ENCODE results near the gene DEPP1. TPM values are rescaled to one million over a fixed set of nuclear protein-coding genes. Genes with fewer than 3 reads are reported as not detected.

The DEPP1 gene
- total and polyA plus RNA-seq, 8 donors: 68.9 to 270 (median 173) TPM

- DNase-seq (peak in 1 of 6 donors; percentile 8), FAIRE-seq (no peak), ATAC-seq (peak in 2 of 4 donors; percentile 39 to 63)
- 77 to 80% methylated on average over 3 of the region's 3 CpGs for WGBS, 2 donors
- Histone ChIP-seq H3K27me3 (no peaks in the 10 kb centered on the region), H3K27ac (peak overlapping the region in 1 of 4 donors; percentile 19), H3K36me3 (no peaks in the 10 kb centered on the region), H3K4me1 (peaks cover 0 to 8% (median 0%) of the 10 kb centered on the region in 3 donors), H3K9me3 (no peaks in the 10 kb centered on the region), H3K4me3 (no peak overlapping the region)
- intact Hi-C loops (cut with DNase I): no loop called here
- TF ChIP-seq CTCF (IDR thresholded peaks at IDR 0.05): no peak
Measured at GRCh38 chr10:44949915-44950314, 28.7 kb downstream of the DEPP1 start.

DNA sequence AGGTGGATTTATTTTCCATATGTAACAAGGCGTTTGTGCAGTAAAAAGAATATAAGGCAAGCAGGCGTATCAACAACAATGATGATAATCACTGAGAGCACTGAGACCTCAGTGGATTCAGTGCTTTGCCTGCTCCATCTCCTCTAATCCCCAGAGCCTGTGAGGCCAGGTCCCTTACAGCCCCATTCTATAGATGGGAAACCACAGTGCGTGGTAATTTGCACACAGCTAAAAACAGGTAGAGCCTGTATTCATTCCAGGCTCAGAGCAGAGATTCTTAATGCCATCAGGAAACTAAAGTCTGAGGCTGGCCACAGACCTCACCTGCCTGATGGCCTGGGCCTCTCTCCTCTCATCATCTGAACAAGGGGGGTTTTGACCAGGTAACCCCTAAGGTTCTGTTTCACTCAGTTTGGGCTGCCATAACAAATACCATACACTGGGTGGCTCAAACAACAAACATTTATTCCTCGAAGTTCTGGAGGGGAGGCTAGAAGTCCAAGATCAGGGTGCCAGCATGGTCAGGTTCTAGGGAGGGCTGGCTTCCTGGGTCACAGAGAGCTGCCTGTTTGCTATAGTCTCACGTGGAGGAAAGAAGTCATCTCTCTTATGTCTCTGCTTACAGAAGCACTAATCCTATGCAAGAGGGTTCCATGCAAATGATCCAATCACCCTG, 29.3 kb downstream of the DEPP1 start:
- no peaks in the 10 kb centered on the region for H3K36me3 ChIP-seq
- no peaks in the 10 kb centered on the region for H3K9me3 ChIP-seq
- H3K27ac ChIP-seq: peak overlapping the region in 1 of 4 donors; percentile 14
- no peak for FAIRE-seq
- peaks cover 0 to 8% (median 0%) of the 10 kb centered on the region in 3 donors for H3K4me1 ChIP-seq
- WGBS, 2 donors: 76 to 77% methylated on average over 5 of the region's 5 CpGs
- H3K27me3 ChIP-seq: no peaks in the 10 kb centered on the region
- no peak for TF ChIP-seq CTCF (IDR thresholded peaks at IDR 0.05)
- DNase-seq: peak in 1 of 6 donors; percentile 8
- no peak overlapping the region for H3K4me3 ChIP-seq
- intact Hi-C loops (cut with DNase I): no loop called here
- peak in 2 of 4 donors; percentile 26 to 28 for ATAC-seq

DNA sequence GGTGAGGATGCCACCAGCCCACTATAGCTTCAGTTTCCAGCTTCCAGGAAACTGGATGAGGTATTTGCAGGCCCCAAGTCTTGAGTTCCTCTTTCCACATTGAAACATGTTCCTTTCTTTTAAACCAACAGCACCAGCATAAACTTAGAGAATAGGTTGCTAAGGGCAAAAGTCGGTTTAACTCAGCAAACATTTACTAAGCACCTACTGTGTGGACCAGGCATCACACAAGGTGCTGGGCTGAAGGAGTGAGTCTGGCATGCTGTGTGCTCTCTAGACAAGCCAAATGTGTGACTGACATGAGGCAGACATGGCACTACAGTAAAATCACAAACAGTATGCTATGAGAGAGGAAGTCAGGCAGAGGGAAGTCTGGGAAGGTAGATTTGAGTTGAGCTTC, 30.0 kb downstream of the DEPP1 start:
- Histone ChIP-seq H3K36me3 (no peaks in the 10 kb centered on the region), H3K27ac (peak overlapping the region in 1 of 4 donors; percentile 44), H3K9me3 (no peaks in the 10 kb centered on the region), H3K27me3 (no peaks in the 10 kb centered on the region), H3K4me3 (no peak overlapping the region), H3K4me1 (peaks cover 0 to 8% (median 0%) of the 10 kb centered on the region in 3 donors)
- WGBS, 2 donors: 80 to 93% methylated on average over 1 of the region's 1 CpG
- intact Hi-C loops (cut with DNase I): no loop called here
- DNase-seq (no peak), ATAC-seq (peak in 1 of 4 donors; percentile 21), FAIRE-seq (no peak)
- no peak for TF ChIP-seq CTCF (IDR thresholded peaks at IDR 0.05)

DNA sequence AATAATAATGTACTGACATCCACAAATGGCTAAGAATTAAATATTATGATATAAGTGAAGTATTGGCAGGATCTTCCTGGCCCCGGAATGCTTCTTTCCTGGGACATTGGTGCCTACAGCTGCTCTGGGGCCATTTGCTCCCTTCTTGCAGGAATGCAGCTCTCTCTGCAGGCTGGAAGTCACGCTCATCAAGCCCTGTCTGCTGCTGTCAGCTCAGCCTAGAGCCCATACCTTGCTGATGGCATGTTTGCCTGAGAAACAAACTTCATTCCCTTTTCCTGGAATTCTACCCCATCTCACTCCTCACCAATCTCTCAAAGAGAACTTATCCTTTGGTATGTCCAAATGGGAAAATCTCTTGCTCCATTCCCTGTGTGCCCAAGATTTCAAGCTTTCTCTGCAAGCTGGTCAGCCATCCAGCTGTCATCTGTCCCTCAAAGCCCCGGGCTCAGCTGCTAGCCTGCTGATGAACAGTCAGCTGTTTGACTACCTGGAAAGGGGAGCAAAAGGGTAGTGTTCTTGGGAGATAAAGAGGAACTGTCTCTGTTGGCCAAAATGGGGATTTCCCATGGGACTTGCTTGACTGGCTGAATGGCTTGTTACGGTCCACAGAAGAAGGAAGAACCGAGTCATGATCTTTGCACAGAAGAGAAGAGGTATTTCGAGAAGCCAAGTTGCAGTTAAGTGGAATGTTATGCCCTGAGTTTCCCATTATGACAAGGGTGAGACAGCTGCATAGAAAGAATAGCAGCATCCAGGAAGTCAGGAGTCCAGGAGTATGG, 31.0 kb downstream of the DEPP1 start:
- H3K4me1 ChIP-seq: peaks cover 0 to 8% (median 0%) of the 10 kb centered on the region in 3 donors
- peak overlapping the region in 1 of 4 donors; percentile 44 for H3K27ac ChIP-seq
- no peaks in the 10 kb centered on the region for H3K36me3 ChIP-seq
- H3K4me3 ChIP-seq: no peak overlapping the region
- TF ChIP-seq CTCF (IDR thresholded peaks at IDR 0.05): no peak
- ATAC-seq (peak in 2 of 4 donors; percentile 64 to 82), DNase-seq (peak in 1 of 6 donors; percentile 29), FAIRE-seq (no peak)
- intact Hi-C loops (cut with DNase I): no loop called here
- WGBS, 2 donors: 76 to 78% methylated on average over 6 of the region's 6 CpGs
- H3K27me3 ChIP-seq: no peaks in the 10 kb centered on the region
- H3K9me3 ChIP-seq: no peaks in the 10 kb centered on the region

Data from pancreas (tissue), 10 donors.